H1 (cell line): ENCODE measurements around the gene IFIT1. TPM values are rescaled to one million over a fixed set of nuclear protein-coding genes. Genes with fewer than 3 reads are reported as not detected.

ENCODE experiments used
- CBX5 ChIP-seq: fragments of 300-800, 300-1000 bp; sonication (generic); IDR thresholded peaks from 2 replicates; pipeline ENCODE4 v1.7.1; 2016; ENCODE audit warnings: antibody characterized with exemption, low read length, low read depth
- MAX ChIP-seq: IDR thresholded peaks from 2 replicates; pipeline ENCODE4 v1.6.1; 2012; ENCODE audit warnings: inconsistent platforms
- POU5F1 ChIP-seq: IDR thresholded peaks from 2 replicates; pipeline ENCODE4 v1.6.1; 2011; ENCODE audit warnings: low read depth, mild to moderate bottlenecking, low read length, moderate library complexity
- polyA plus RNA-seq, 7 experiments: library from polyadenylated mRNA; depleted of rRNA in 3 of 7; stranded (reverse) in 5 of 7; unstranded in 2 of 7; fragments of >200 nt in 5 of 7; fragments of 200-250 nt in 2 of 7; gene quantifications; 1 replicate in 5 of 7; 2 replicates in 1 of 7; 4 replicates in 1 of 7; pipeline versions ENCODE4 v1.2.1 to v1.2.3, GENCODE V29; 2011 to 2013; ENCODE audit warnings: missing spikeins in 2 of 7, mixed read lengths in 2 of 7
- total RNA-seq: library from RNA; stranded (reverse); fragmentation: NEBNext Ultra II Directional; extraction: Animal tissue kit (Norgen Biotek cat#: 25700); gene quantifications from 2 replicates; pipeline ENCODE4 v1.2.1, GENCODE V29; 2021

The IFIT1 gene
- total and polyA plus RNA-seq, 2 of the 8 experiments (the other 6 are each of a cell fraction or from before 2014, with no cell fraction given): 0.94 to 1.5 TPM

- TF ChIP-seq CBX5 (no peak), MAX (no peak), POU5F1 (no peak)
Measured at GRCh38 chr10:89393898-89394297, 1.5 kb downstream of the IFIT1 start (continued).
